Kidney (tissue), 14 donors: ENCODE results near the gene EHD1. TPM values are rescaled to one million over a fixed set of nuclear protein-coding genes. Genes with fewer than 3 reads are reported as not detected.

Experiments used
- DNase-seq, 5 donors: peaks; one replicate each; pipeline ENCODE4 v3.0.0-alpha.2; 2013 to 2020
- FAIRE-seq: peaks from 2 replicates; lab custom pipeline; 2012; peaks lifted over from hg19 to GRCh38; lab: Jason Lieb, UNC
- H3K27ac ChIP-seq, 2 donors: one replicate each; pipeline ENCODE4 v1.7.0; 2013; ENCODE audit warnings: low read depth in 2 of 2, low read length in 2 of 2, inconsistent platforms in 1 of 2
- H3K27me3 ChIP-seq: one replicate; pipeline ENCODE4 v1.7.1; 2013; ENCODE audit warnings: low read length, inconsistent platforms; ENCODE audit not compliant: control insufficient read depth, insufficient read depth
- H3K36me3 ChIP-seq, 3 donors: one replicate each; pipeline versions ENCODE4 v1.7.0 to v1.7.1; 2013; ENCODE audit warnings: low read length in 3 of 3, control low read depth in 1 of 3, inconsistent platforms in 1 of 3; ENCODE audit not compliant: insufficient read depth in 3 of 3, control insufficient read depth in 2 of 3
- H3K4me1 ChIP-seq, 3 donors: one replicate each; pipeline versions ENCODE4 v1.7.0 to v1.7.1; 2013; ENCODE audit warnings: low read length in 3 of 3, inconsistent platforms in 1 of 3, low read depth in 1 of 3; ENCODE audit not compliant: control insufficient read depth in 2 of 3, insufficient read depth in 2 of 3
- H3K4me3 ChIP-seq, 3 donors: one replicate each; pipeline versions ENCODE4 v1.7.0 to v1.8.1; 2013; ENCODE audit warnings: low read length in 3 of 3, control low read depth in 1 of 3, inconsistent platforms in 1 of 3
- H3K9ac ChIP-seq, 3 donors: one replicate each; pipeline versions ENCODE4 v1.7.0 to v1.7.1; 2013; ENCODE audit warnings: low read length in 3 of 3, control low read depth in 1 of 3, inconsistent platforms in 1 of 3
- H3K9me3 ChIP-seq, 3 donors: one replicate each; pipeline versions ENCODE4 v1.7.0 to v1.7.1; 2013; ENCODE audit warnings: low read length in 3 of 3, control low read depth in 1 of 3, inconsistent platforms in 1 of 3; ENCODE audit not compliant: control insufficient read depth in 2 of 3, insufficient read depth in 1 of 3
- CTCF ChIP-seq: IDR thresholded peaks from 3 replicates; pipeline ENCODE4 v1.5.1; 2012; ENCODE audit warnings: mild to moderate bottlenecking, moderate library complexity, borderline replicate concordance; ENCODE audit not compliant: insufficient read depth; ENCODE audit errors: extremely low read depth
- intact Hi-C: fragments of 100-400 bp; cut with DNase I; formaldehyde crosslinking; loops from one replicate; pipeline ENCODE4 v1.11.1; 2022
- polyA plus RNA-seq: library from polyadenylated mRNA; stranded (reverse); fragments of 350-450 nt; fragmentation: Illumina TruSeq; extraction: RNeasy Lipid Tissue Mini Kit (QIAGEN cat#74804); gene quantifications from one replicate; pipeline ENCODE4 v1.2.3, GENCODE V29; 2014; ENCODE audit warnings: low read depth, low replicate concordance; ENCODE audit not compliant: insufficient read depth
- total RNA-seq: library from RNA; stranded (reverse); fragmentation: NEBNext Ultra II Directional; extraction: Animal tissue kit (Norgen Biotek cat#: 25700); gene quantifications from one replicate; pipeline ENCODE4 v1.2.1, GENCODE V29; 2021
- donor health status: control.
- donor health status: control.
- donor health status: control.
- donor health status: control.
- donor health status: control.
- donor health status: DM: yes; HTN: yes; CAD: no.
- donor health status: Normal renal cell carcinoma (clear cell type).

Gene EHD1
- total and polyA plus RNA-seq, 2 donors from 2014 or later: 48.9 to 76.1 TPM

GRCh38 chr11:64877390-64878222, 815 bp downstream of the EHD1 start:
- FAIRE-seq (no peak), DNase-seq (peak in 2 of 5 donors; percentile 81 to 86)
- Histone ChIP-seq H3K4me3 (peak overlapping the region; percentile 95 to 97 (median 97)), H3K27ac (peak overlapping the region; percentile 73 to 86), H3K4me1 (peaks cover 0 to 56% (median 30%) of the 10 kb centered on the region in 3 donors), H3K9ac (peak overlapping the region; percentile 86 to 95 (median 95)), H3K9me3 (no peaks in the 10 kb centered on the region), H3K36me3 (peaks cover 0 to 5% (median 2%) of the 10 kb centered on the region in 3 donors), H3K27me3 (no peaks in the 10 kb centered on the region)
- intact Hi-C loops: no loop called here
- no peak for TF ChIP-seq CTCF

GRCh38 chr11:64876835-64877341, 1.5 kb downstream of the EHD1 start:
- Histone ChIP-seq H3K4me1 (peaks cover 0 to 57% (median 32%) of the 10 kb centered on the region in 3 donors), H3K9me3 (no peaks in the 10 kb centered on the region), H3K27me3 (no peaks in the 10 kb centered on the region), H3K36me3 (peaks cover 0 to 6% (median 2%) of the 10 kb centered on the region in 3 donors), H3K27ac (peak overlapping the region; percentile 73 to 86), H3K9ac (peak overlapping the region; percentile 59 to 95 (median 86)), H3K4me3 (peak overlapping the region; percentile 95 to 97 (median 97))
- intact Hi-C loops: no loop called here
- no peak for FAIRE-seq
- peak in 4 of 5 donors; percentile 67 to 82 (median 74) for DNase-seq
- TF ChIP-seq CTCF: no peak

- peak overlapping the region; percentile 95 to 97 (median 97) for H3K4me3 ChIP-seq
- FAIRE-seq: no peak
- intact Hi-C loops: no loop called here
Observed at GRCh38 chr11:64876229-64876750, 2.1 kb downstream of the EHD1 start.

More at GRCh38 chr11:64876229-64876750, 2.1 kb downstream of the EHD1 start:
- H3K36me3 ChIP-seq: peaks cover 0 to 10% (median 4%) of the 10 kb centered on the region in 3 donors
- peak overlapping the region; percentile 73 to 86 for H3K27ac ChIP-seq
- H3K4me1 ChIP-seq: peaks cover 0 to 60% (median 38%) of the 10 kb centered on the region in 3 donors
- H3K9me3 ChIP-seq: no peaks in the 10 kb centered on the region
- DNase-seq: peak in 1 of 5 donors; percentile 46
- H3K9ac ChIP-seq: peak overlapping the region in 2 of 3 donors; percentile 26 to 86
- H3K27me3 ChIP-seq: no peaks in the 10 kb centered on the region
- TF ChIP-seq CTCF: no peak
